ENCODE data around the gene MRPL11. TPM values are rescaled to one million over a fixed set of nuclear protein-coding genes. Genes with fewer than 3 reads are reported as not detected.

The MRPL11 gene
- polyA plus RNA-seq, 1 donor (not counting 4 experiments of a cell fraction or from before 2014, with no cell fraction given), result 51.7 TPM

- Histone ChIP-seq H3K27me3 (ENCODE audit: control insufficient read depth, extremely low read depth, insufficient read depth, low read length) (no peaks in the 10 kb centered on the region), H3K4me2 (ENCODE audit: control insufficient read depth, extremely low read depth, insufficient read depth, low read depth, low read length) (no peak overlapping the region), H3K4me3 (ENCODE audit: control insufficient read depth in 2 of 3, extremely low read depth in 1 of 3, insufficient read depth in 2 of 3, low read depth in 1 of 3, low read length in 3 of 3) (no peak overlapping the region), H3K27ac (ENCODE audit: control insufficient read depth, insufficient read depth, low read length) (no peak overlapping the region), H3K9me3 (ENCODE audit: control insufficient read depth, low read depth, low read length) (no peaks in the 10 kb centered on the region), H2AFZ (ENCODE audit: control insufficient read depth, low read length) (no peak overlapping the region), H4K20me1 (ENCODE audit: control insufficient read depth, extremely low read depth, insufficient read depth, low read length) (no peaks in the 10 kb centered on the region), H3K4me1 (ENCODE audit: control insufficient read depth, extremely low read depth, insufficient read depth, low read length) (no peaks in the 10 kb centered on the region), H3K79me2 (ENCODE audit: control insufficient read depth, insufficient read depth, low read length) (no peaks in the 10 kb centered on the region), H3K9ac (ENCODE audit: control insufficient read depth, extremely low read depth, insufficient read depth, low read length) (no peak overlapping the region), H3K36me3 (ENCODE audit: control insufficient read depth in 2 of 2, extremely low read depth in 1 of 2, insufficient read depth in 2 of 2, low read length in 2 of 2) (no peaks in the 10 kb centered on the region), H3K9me1 (ENCODE audit: control insufficient read depth, extremely low read depth, insufficient read depth, low read length) (no peaks in the 10 kb centered on the region)
- dilution Hi-C loops (cut with MboI; ENCODE audit: extremely low pct_ligation_motif_present, low sequenced_read_pairs), result no loop called here
- no peak for TF ChIP-seq EZH2 (IDR thresholded peaks at IDR 0.05; ENCODE audit: low read length)
- no peak for DNase-seq (ENCODE audit: low read depth, low spot score)
- no peak for FAIRE-seq
Observed at GRCh38 chr11:66462010-66462409, 23.4 kb upstream of the MRPL11 start.

GRCh38 chr11:66459138-66459778 is 20.6 kb upstream of the MRPL11 start:
- Histone ChIP-seq H3K36me3 (ENCODE audit: control insufficient read depth in 2 of 2, extremely low read depth in 1 of 2, insufficient read depth in 2 of 2, low read length in 2 of 2) (no peaks in the 10 kb centered on the region), H3K27ac (ENCODE audit: control insufficient read depth, insufficient read depth, low read length) (no peak overlapping the region), H3K4me1 (ENCODE audit: control insufficient read depth, extremely low read depth, insufficient read depth, low read length) (peaks cover 10% of the 10 kb centered on the region), H3K27me3 (ENCODE audit: control insufficient read depth, extremely low read depth, insufficient read depth, low read length) (no peaks in the 10 kb centered on the region), H3K4me3 (ENCODE audit: control insufficient read depth in 2 of 3, extremely low read depth in 1 of 3, insufficient read depth in 2 of 3, low read depth in 1 of 3, low read length in 3 of 3) (no peak overlapping the region), H4K20me1 (ENCODE audit: control insufficient read depth, extremely low read depth, insufficient read depth, low read length) (no peaks in the 10 kb centered on the region), H3K4me2 (ENCODE audit: control insufficient read depth, extremely low read depth, insufficient read depth, low read depth, low read length) (no peak overlapping the region), H3K9me1 (ENCODE audit: control insufficient read depth, extremely low read depth, insufficient read depth, low read length) (no peaks in the 10 kb centered on the region), H3K9me3 (ENCODE audit: control insufficient read depth, low read depth, low read length) (no peaks in the 10 kb centered on the region), H3K9ac (ENCODE audit: control insufficient read depth, extremely low read depth, insufficient read depth, low read length) (no peak overlapping the region), H3K79me2 (ENCODE audit: control insufficient read depth, insufficient read depth, low read length) (no peaks in the 10 kb centered on the region), H2AFZ (ENCODE audit: control insufficient read depth, low read length) (no peak overlapping the region)
- no peak for TF ChIP-seq EZH2 (IDR thresholded peaks at IDR 0.05; ENCODE audit: low read length)
- no peak for TF ChIP-seq CTCF (optimal IDR thresholded peaks at IDR 0.05 in 1 of 3, IDR thresholded peaks at IDR 0.05 in 1 of 3, conservative IDR thresholded peaks at IDR 0.05 in 1 of 3; ENCODE audit: extremely low read depth in 1 of 3, insufficient read depth in 2 of 3, low read length in 3 of 3)
- no peak for DNase-seq (ENCODE audit: low read depth, low spot score)
- no peak for FAIRE-seq
- dilution Hi-C loops (cut with MboI; ENCODE audit: extremely low pct_ligation_motif_present, low sequenced_read_pairs), result no loop called here

GRCh38 chr11:66457826-66458225 is 19.2 kb upstream of the MRPL11 start:
- no peak overlapping the region for H3K4me2 ChIP-seq (ENCODE audit: control insufficient read depth, extremely low read depth, insufficient read depth, low read depth, low read length)
- H3K27ac ChIP-seq (ENCODE audit: control insufficient read depth, insufficient read depth, low read length), result no peak overlapping the region
- no peaks in the 10 kb centered on the region for H3K9me3 ChIP-seq (ENCODE audit: control insufficient read depth, low read depth, low read length)
- no peak overlapping the region for H2AFZ ChIP-seq (ENCODE audit: control insufficient read depth, low read length)
- peaks cover 2% of the 10 kb centered on the region for H3K9me1 ChIP-seq (ENCODE audit: control insufficient read depth, extremely low read depth, insufficient read depth, low read length)
- no peak for TF ChIP-seq CTCF (optimal IDR thresholded peaks at IDR 0.05 in 1 of 3, IDR thresholded peaks at IDR 0.05 in 1 of 3, conservative IDR thresholded peaks at IDR 0.05 in 1 of 3; ENCODE audit: extremely low read depth in 1 of 3, insufficient read depth in 2 of 3, low read length in 3 of 3)
- no peak for TF ChIP-seq EZH2 (IDR thresholded peaks at IDR 0.05; ENCODE audit: low read length)
- no peak overlapping the region for H3K9ac ChIP-seq (ENCODE audit: control insufficient read depth, extremely low read depth, insufficient read depth, low read length)
- FAIRE-seq, result no peak
- no peaks in the 10 kb centered on the region for H3K79me2 ChIP-seq (ENCODE audit: control insufficient read depth, insufficient read depth, low read length)
- no peaks in the 10 kb centered on the region for H3K27me3 ChIP-seq (ENCODE audit: control insufficient read depth, extremely low read depth, insufficient read depth, low read length)
- H3K36me3 ChIP-seq (ENCODE audit: control insufficient read depth in 2 of 2, extremely low read depth in 1 of 2, insufficient read depth in 2 of 2, low read length in 2 of 2), result no peaks in the 10 kb centered on the region
- no peak overlapping the region for H3K4me3 ChIP-seq (ENCODE audit: control insufficient read depth in 2 of 3, extremely low read depth in 1 of 3, insufficient read depth in 2 of 3, low read depth in 1 of 3, low read length in 3 of 3)
- peaks cover 16% of the 10 kb centered on the region for H3K4me1 ChIP-seq (ENCODE audit: control insufficient read depth, extremely low read depth, insufficient read depth, low read length)
- DNase-seq (ENCODE audit: low read depth, low spot score), result no peak
- dilution Hi-C loops (cut with MboI; ENCODE audit: extremely low pct_ligation_motif_present, low sequenced_read_pairs), result no loop called here
- no peaks in the 10 kb centered on the region for H4K20me1 ChIP-seq (ENCODE audit: control insufficient read depth, extremely low read depth, insufficient read depth, low read length)
